PC-9 (cell line): ENCODE data around the gene DNAH12. TPM values are rescaled to one million over a fixed set of nuclear protein-coding genes. Genes with fewer than 3 reads are reported as not detected.

ENCODE experiments used
- BruUV-seq: library from RNA; stranded (reverse); fragments of 400-500 nt; replicated peaks from 2 replicates; lab custom pipeline; 2021; lab: Mats Ljungman, UMichigan
- CTCF ChIA-PET: fragments of 300-600 bp; sonication (Branson Sonifier 250); formaldehyde crosslinking; loops from one replicate; lab custom pipeline; 2022; ENCODE audit warnings: antibody characterized with exemption; lab: Charles Lee
- POLR2A ChIA-PET: fragments of 300-600 bp; sonication (Branson Sonifier 250); formaldehyde crosslinking; loops from one replicate; lab custom pipeline; 2022; ENCODE audit warnings: antibody characterized with exemption; ENCODE audit not compliant: unreplicated experiment; lab: Charles Lee
- DNase-seq, 2 experiments: peaks; one replicate each; pipeline versions ENCODE4 v3.0.0 to v3.0.0-alpha.2; 2015 to 2022; ENCODE audit warnings: mixed read lengths in 1 of 2
- H2AFZ ChIP-seq: fragments of 200-600 bp; sonication (generic); 2 replicates; pipeline ENCODE4 v1.8.1; 2017; ENCODE audit warnings: antibody characterized with exemption
- H3F3A ChIP-seq: fragments of 200-600 bp; sonication (generic); 2 replicates; pipeline ENCODE4 v1.8.1; 2017; ENCODE audit warnings: antibody characterized with exemption, mild to moderate bottlenecking, low read depth; ENCODE audit not compliant: insufficient read depth
- H3K27ac ChIP-seq: fragments of 200-600 bp; sonication (generic); 2 replicates; pipeline ENCODE4 v1.6.1; 2016; ENCODE audit warnings: mixed run types
- H3K27me3 ChIP-seq: fragments of 200-600 bp; sonication (generic); 2 replicates; pipeline ENCODE4 v1.6.1; 2016; ENCODE audit warnings: low read depth, mixed run types; ENCODE audit not compliant: insufficient read depth
- H3K36me3 ChIP-seq: fragments of 200-600 bp; sonication (generic); 2 replicates; pipeline ENCODE4 v1.6.1; 2016; ENCODE audit warnings: low read depth, mixed run types
- H3K4me1 ChIP-seq: fragments of 200-600 bp; sonication (generic); replicated peaks from 2 replicates; pipeline ENCODE4 v1.6.1; 2016; ENCODE audit warnings: mixed run types; ENCODE audit not compliant: insufficient read depth
- H3K4me2 ChIP-seq: fragments of 200-600 bp; sonication (generic); 2 replicates; pipeline ENCODE4 v1.6.1; 2017; ENCODE audit warnings: mixed run types
- H3K4me3 ChIP-seq: fragments of 200-600 bp; sonication (generic); 2 replicates; pipeline ENCODE4 v1.6.1; 2016; ENCODE audit warnings: mixed run types
- H3K79me2 ChIP-seq: fragments of 200-600 bp; sonication (generic); 2 replicates; pipeline ENCODE4 v1.6.1; 2017; ENCODE audit warnings: low read depth, mixed run types
- H3K9me2 ChIP-seq: fragments of 200-600 bp; sonication (generic); 2 replicates; pipeline ENCODE4 v1.8.1; 2017; ENCODE audit warnings: mild to moderate bottlenecking; ENCODE audit not compliant: insufficient read depth
- H3K9me3 ChIP-seq: fragments of 200-600 bp; sonication (generic); 2 replicates; pipeline ENCODE4 v1.8.1; 2016; ENCODE audit warnings: low read depth; ENCODE audit not compliant: insufficient read depth
- H4K20me1 ChIP-seq: fragments of 200-600 bp; sonication (generic); 2 replicates; pipeline ENCODE4 v1.8.1; 2017; ENCODE audit not compliant: insufficient read depth
- EZH2 ChIP-seq: fragments of 200-600 bp; sonication (generic); IDR thresholded peaks from 2 replicates; pipeline ENCODE4 v1.8.0; 2017; ENCODE audit warnings: antibody characterized with exemption, low read depth
- intact Hi-C: fragments of 100-400 bp; cut with micrococcal nuclease; formaldehyde crosslinking; loops from one replicate; pipeline ENCODE4 v1.10.0; 2022; ENCODE audit not compliant: unreplicated experiment
- total RNA-seq: library from RNA; stranded (reverse); gene quantifications from 2 replicates; pipeline ENCODE4 v1.2.3, GENCODE V29; 2021
- TF ChIP-seq, protein P1 (sequence below): fragments of 200-600 bp; sonication (generic); conservative IDR thresholded peaks from 2 replicates; pipeline ENCODE4 v1.6.1; 2017; ENCODE audit warnings: mixed run types, antibody characterized with exemption, mild to moderate bottlenecking, moderate library complexity

DNAH12 gene
- total RNA-seq, 1 experiment from 2014 or later: 0.22 TPM

DNA sequence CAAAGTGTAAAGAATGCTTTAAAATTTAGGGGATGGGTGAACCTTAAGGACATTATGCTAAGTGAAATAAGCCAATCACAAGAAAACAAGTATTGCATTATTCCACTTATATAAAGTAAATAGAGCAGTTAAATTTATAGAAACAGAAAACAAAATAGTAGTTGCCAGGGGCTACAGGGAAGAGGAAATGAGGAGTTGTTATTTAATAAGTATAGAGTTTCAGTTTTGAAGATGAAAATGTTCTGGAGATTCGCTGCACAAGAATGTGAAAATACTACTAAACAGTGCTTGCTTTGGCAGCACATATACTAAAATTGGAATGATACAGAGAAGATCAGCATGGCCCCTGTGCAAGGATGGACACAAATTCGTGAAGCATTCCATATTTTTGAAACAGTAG is 32.0 kb downstream of the DNAH12 start:
- peak in 1 of 2 experiments; percentile 80 for DNase-seq
- no peaks in the 10 kb centered on the region for H3K79me2 ChIP-seq
- ChIA-PET POLR2A (no interaction called here), CTCF (no interaction called here)
- no peak overlapping the region for H3K4me3 ChIP-seq
- intact Hi-C loops: loop anchor here (10.0 kb wide), 1 partner anchor 57 kb away; no protein-coding TSS in a partner anchor
- no TSS peak for BruUV-seq
- peaks cover 11% of the 10 kb centered on the region for H3F3A ChIP-seq
- peak overlapping the region; percentile 26 for H3K4me2 ChIP-seq
- no peaks in the 10 kb centered on the region for H4K20me1 ChIP-seq
- H3K36me3 ChIP-seq: no peaks in the 10 kb centered on the region
- peaks cover 31% of the 10 kb centered on the region for H3K4me1 ChIP-seq
- H3K9me3 ChIP-seq: no peaks in the 10 kb centered on the region
- H3K9me2 ChIP-seq: no peaks in the 10 kb centered on the region
- TF ChIP-seq, protein P1, sequence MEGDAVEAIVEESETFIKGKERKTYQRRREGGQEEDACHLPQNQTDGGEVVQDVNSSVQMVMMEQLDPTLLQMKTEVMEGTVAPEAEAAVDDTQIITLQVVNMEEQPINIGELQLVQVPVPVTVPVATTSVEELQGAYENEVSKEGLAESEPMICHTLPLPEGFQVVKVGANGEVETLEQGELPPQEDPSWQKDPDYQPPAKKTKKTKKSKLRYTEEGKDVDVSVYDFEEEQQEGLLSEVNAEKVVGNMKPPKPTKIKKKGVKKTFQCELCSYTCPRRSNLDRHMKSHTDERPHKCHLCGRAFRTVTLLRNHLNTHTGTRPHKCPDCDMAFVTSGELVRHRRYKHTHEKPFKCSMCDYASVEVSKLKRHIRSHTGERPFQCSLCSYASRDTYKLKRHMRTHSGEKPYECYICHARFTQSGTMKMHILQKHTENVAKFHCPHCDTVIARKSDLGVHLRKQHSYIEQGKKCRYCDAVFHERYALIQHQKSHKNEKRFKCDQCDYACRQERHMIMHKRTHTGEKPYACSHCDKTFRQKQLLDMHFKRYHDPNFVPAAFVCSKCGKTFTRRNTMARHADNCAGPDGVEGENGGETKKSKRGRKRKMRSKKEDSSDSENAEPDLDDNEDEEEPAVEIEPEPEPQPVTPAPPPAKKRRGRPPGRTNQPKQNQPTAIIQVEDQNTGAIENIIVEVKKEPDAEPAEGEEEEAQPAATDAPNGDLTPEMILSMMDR: no peak
- TF ChIP-seq EZH2: no peak
- no peaks in the 10 kb centered on the region for H3K27me3 ChIP-seq
- no peak overlapping the region for H2AFZ ChIP-seq
- H3K27ac ChIP-seq: peak overlapping the region; percentile 62

DNA sequence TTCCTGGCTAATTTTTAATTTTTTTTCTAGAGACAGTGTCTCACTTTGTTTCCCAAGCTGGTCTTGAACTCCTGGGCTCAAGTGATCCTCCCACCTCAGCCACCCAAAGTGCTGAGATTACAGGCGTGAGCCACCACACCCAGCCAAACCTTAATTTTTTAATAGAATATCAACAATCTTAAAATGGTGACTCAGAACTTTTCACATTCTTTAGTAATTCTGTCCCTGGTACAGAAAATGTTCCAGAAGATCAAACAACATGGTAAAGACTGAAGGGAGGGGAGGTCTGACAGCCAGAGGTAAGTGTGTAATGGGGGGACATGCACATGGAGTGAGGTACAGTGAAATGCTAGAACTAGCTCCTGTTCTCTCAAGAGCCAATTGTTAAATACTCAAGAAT is 38.2 kb downstream of the DNAH12 start:
- Histone ChIP-seq H3K4me2 (no peak overlapping the region), H3K4me3 (no peak overlapping the region), H3K27ac (no peak overlapping the region), H3K27me3 (no peaks in the 10 kb centered on the region), H4K20me1 (no peaks in the 10 kb centered on the region), H2AFZ (no peak overlapping the region), H3F3A (no peaks in the 10 kb centered on the region), H3K79me2 (no peaks in the 10 kb centered on the region), H3K4me1 (peaks cover 5% of the 10 kb centered on the region; the same call in 1 of the 2 replicates), H3K9me3 (no peaks in the 10 kb centered on the region), H3K9me2 (no peaks in the 10 kb centered on the region), H3K36me3 (no peaks in the 10 kb centered on the region)
- BruUV-seq: no TSS peak
- DNase-seq: no peak
- TF ChIP-seq, protein P1: no peak
- no peak for TF ChIP-seq EZH2
- ChIA-PET POLR2A (no interaction called here), CTCF (no interaction called here)
- intact Hi-C loops: no loop called here

DNA sequence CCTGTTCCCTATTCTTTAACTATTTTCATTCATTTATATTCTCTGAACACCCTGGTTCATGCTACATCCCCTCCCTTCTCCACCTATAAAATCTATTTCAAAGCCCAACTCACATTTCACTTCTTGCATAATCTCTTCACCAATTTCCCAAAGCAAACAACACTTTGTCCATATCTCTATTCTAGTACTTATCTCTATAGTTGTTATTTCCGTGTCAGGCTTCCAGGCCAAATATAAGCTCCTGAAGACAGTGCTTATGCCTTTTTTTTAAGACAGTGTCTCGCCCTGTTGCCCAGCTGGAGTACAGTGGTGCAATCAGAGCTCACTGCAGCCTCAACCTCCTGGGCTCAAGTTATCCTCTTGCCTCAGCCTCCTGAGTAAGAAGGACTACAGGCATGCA is 43.6 kb downstream of the DNAH12 start:
- no peaks in the 10 kb centered on the region for H3K79me2 ChIP-seq
- no peak overlapping the region for H3K4me2 ChIP-seq
- no peaks in the 10 kb centered on the region for H3K9me2 ChIP-seq
- H3K4me3 ChIP-seq: no peak overlapping the region
- POLR2A ChIA-PET: no interaction called here
- no peaks in the 10 kb centered on the region for H3K9me3 ChIP-seq
- no TSS peak for BruUV-seq
- no peaks in the 10 kb centered on the region for H4K20me1 ChIP-seq
- CTCF ChIA-PET: no interaction called here
- intact Hi-C loops: no loop called here
- H3K27ac ChIP-seq: no peak overlapping the region
- no peaks in the 10 kb centered on the region for H3K36me3 ChIP-seq
- H3F3A ChIP-seq: no peaks in the 10 kb centered on the region
- no peaks in the 10 kb centered on the region; the same call in 1 of the 2 replicates for H3K4me1 ChIP-seq
- H2AFZ ChIP-seq: no peak overlapping the region
- TF ChIP-seq EZH2: no peak
- TF ChIP-seq, protein P1: no peak
- peak in 1 of 2 experiments; percentile 49 for DNase-seq
- no peaks in the 10 kb centered on the region for H3K27me3 ChIP-seq
